Measurements from ENCODE around the gene ZDHHC14.

DNA sequence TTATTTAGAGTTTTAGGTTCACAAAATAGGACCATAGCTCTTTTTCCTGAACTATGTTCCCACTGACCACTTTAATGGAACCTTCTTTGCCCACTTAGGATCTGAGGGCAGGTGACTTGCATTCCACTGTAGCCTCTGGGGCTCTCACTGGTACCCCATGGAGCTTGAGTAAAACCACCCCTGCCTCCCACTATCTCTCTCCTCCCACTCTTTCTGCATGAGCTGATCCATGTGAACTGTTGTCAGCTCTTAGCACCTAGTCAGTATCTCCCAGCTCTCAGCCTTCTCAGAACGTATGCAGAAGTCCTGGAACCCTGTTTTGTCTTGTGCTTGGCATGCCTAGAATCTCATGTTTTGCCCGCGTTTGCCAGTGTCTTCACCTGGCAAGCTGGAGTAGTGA lies 241.4 kb downstream of the ZDHHC14 start:
- TF ChIP-seq, protein P1, sequence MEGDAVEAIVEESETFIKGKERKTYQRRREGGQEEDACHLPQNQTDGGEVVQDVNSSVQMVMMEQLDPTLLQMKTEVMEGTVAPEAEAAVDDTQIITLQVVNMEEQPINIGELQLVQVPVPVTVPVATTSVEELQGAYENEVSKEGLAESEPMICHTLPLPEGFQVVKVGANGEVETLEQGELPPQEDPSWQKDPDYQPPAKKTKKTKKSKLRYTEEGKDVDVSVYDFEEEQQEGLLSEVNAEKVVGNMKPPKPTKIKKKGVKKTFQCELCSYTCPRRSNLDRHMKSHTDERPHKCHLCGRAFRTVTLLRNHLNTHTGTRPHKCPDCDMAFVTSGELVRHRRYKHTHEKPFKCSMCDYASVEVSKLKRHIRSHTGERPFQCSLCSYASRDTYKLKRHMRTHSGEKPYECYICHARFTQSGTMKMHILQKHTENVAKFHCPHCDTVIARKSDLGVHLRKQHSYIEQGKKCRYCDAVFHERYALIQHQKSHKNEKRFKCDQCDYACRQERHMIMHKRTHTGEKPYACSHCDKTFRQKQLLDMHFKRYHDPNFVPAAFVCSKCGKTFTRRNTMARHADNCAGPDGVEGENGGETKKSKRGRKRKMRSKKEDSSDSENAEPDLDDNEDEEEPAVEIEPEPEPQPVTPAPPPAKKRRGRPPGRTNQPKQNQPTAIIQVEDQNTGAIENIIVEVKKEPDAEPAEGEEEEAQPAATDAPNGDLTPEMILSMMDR (IDR thresholded peaks at IDR 0.05; ENCODE audit: low read depth, low read length, poor library complexity, severe bottlenecking), result no peak
- TF ChIP-seq EZH2phosphoT487 (IDR thresholded peaks at IDR 0.05; ENCODE audit: borderline replicate concordance, low read length), result no peak
